ENCODE data around the gene ARFIP1. TPM values are rescaled to one million over a fixed set of nuclear protein-coding genes. Genes with fewer than 3 reads are reported as not detected.
"Not testable (repeated sequence)": the region's sequence is repeated elsewhere in the genome, so short reads cannot be mapped to it uniquely, and the experiment has no call there.

The ARFIP1 gene
- total RNA-seq, 1 donor from 2014 or later = 24.8 TPM

- intact Hi-C loops (cut with micrococcal nuclease) = no loop called here
These were observed 57.2 kb downstream of the ARFIP1 start for GRCh38 chr4:152836936-152837335.

DNA sequence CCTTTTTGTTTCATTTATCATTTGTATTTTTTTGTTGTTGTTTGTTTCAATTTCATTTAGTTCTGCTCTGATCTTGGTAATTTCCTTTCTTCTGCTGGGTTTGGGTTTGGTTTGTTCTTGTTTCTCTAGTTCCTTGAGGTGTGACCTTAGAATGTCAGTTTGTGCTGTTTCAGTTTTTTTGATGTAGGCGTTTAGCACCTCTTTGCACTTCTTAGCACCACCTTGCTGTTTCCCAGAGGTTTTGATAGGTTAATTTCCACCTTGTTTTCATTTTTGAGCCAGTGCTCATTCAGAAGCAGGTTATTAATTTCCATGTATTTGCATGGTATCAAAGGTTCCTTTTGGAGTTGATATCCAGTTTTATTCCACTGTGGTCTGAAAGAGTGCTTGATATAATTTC lies 60.0 kb downstream of the ARFIP1 start:
- intact Hi-C loops (cut with micrococcal nuclease) = loop anchor here (1.0 kb wide), 1 partner anchor 60 kb away; the partner anchor contains the start of genes ARFIP1 and TIGD4

- intact Hi-C loops (cut with micrococcal nuclease) = no loop called here
These were observed 63.8 kb downstream of the ARFIP1 start for GRCh38 chr4:152843481-152844090.

- intact Hi-C loops (cut with micrococcal nuclease) = loop anchor here (2.0 to 5.0 kb wide), 5 partner anchors 67 to 725 kb away; partner anchors contain the start of gene FHDC1
These were observed 67.6 kb downstream of the ARFIP1 start for GRCh38 chr4:152847376-152847775.

- intact Hi-C loops (cut with micrococcal nuclease) = loop anchor here (5.0 kb wide), 3 partner anchors 89 to 724 kb away; partner anchors contain the start of gene FHDC1
These were observed 68.8 kb downstream of the ARFIP1 start for GRCh38 chr4:152848508-152848907.

GRCh38 chr4:152849350-152849749 lies 69.6 kb downstream of the ARFIP1 start:
- intact Hi-C loops (cut with micrococcal nuclease) = loop anchor here (5.0 kb wide), 3 partner anchors 88 to 723 kb away; partner anchors contain the start of gene FHDC1

GRCh38 chr4:152850377-152850776 lies 70.6 kb downstream of the ARFIP1 start:
- intact Hi-C loops (cut with micrococcal nuclease) = loop anchor here (2.0 kb wide), 1 partner anchor 900 kb away; no protein-coding TSS in a partner anchor

- intact Hi-C loops (cut with micrococcal nuclease) = loop anchor here (2.0 kb wide), 1 partner anchor 900 kb away; no protein-coding TSS in a partner anchor
These were observed 71.5 kb downstream of the ARFIP1 start for GRCh38 chr4:152851226-152851625.

DNA sequence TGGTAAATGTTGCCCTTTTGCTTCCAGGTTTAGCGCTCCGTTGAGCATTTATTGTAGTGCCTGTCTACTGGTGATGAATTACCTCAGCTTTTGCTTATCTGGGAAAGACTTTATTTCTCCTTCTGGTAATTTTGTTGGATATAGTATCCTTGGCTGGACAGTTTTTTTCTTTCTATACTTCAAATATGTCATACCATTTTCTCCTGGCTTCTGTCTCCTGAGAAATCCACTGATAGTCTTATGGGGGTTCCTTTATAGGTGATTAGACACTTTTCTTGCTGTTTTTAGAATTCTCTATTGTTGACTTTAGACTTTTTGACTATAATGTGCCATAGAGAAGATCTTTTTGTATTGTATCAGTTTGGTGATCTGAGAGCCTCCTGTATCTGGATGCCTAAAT lies 73.5 kb downstream of the ARFIP1 start:
- intact Hi-C loops (cut with micrococcal nuclease) = no loop called here

- intact Hi-C loops (cut with micrococcal nuclease) = not testable (repeated sequence)
These were observed 74.3 kb downstream of the ARFIP1 start for GRCh38 chr4:152854016-152854415.

- intact Hi-C loops (cut with micrococcal nuclease) = no loop called here
These were observed 77.2 kb downstream of the ARFIP1 start for GRCh38 chr4:152856960-152857359.

DNA sequence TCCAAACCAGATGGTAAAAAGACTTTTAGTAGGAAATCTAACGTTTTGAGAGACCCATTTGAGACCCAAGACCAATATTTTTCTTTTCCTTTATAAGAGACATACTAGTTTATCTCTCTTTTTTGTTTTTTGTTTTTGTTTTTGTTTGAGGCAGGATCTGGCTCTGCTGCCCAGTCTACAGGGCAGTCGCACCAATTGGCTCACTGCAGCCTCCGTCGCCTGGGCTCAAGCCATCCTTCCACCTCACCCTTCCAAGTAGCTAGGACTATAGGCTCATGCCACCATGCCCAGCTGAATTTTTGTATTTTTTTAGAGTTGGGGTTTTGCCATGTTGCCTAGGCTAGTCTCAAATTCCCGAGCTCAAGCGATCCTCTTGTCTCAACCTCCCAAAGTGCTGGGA lies 79.2 kb downstream of the ARFIP1 start:
- intact Hi-C loops (cut with micrococcal nuclease) = no loop called here

DNA sequence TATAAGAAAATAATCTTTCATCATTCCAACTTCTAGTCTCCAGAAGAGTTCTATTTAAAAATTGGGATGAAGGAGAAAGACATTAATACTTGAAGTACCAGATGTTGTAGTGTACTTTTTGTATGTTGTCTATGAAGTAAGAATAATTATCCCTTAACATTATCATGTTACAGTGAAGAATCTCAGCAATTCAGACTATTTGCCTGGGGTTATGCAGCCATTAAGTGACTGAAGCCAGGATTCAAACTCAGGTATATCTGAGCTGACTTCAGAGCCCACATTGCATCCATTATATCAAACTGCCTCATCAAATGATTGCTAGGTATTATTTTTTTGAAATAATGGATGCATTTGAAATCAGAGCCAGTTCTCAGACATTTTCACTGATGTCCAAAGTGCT lies 80.3 kb downstream of the ARFIP1 start:
- intact Hi-C loops (cut with micrococcal nuclease) = no loop called here

- intact Hi-C loops (cut with micrococcal nuclease) = no loop called here
These were observed 82.9 kb downstream of the ARFIP1 start for GRCh38 chr4:152862608-152863007.

DNA sequence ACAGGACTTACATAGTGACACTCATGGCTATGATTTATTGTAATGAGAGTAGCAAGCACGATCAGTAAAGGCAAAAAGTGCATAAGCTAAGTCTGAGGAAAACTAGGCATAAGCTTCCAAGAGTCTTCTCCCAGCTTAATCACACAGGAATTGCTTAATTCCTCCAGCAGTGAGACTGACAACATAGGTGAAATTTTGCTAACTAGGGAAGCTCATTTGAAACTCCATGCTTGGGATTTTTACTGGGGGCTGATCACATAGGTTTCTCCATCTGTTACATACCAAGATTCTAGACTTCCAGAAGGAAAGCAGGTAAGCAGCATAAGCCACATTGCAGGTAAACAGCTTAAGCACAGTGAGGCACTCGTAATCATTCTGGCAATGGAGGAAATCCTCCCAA lies 84.6 kb downstream of the ARFIP1 start:
- intact Hi-C loops (cut with micrococcal nuclease) = no loop called here

- intact Hi-C loops (cut with micrococcal nuclease) = not testable (repeated sequence)
These were observed 86.8 kb downstream of the ARFIP1 start for GRCh38 chr4:152866432-152866993.

- intact Hi-C loops (cut with micrococcal nuclease) = no loop called here
These were observed 90.9 kb downstream of the ARFIP1 start for GRCh38 chr4:152870606-152871005.

GRCh38 chr4:152875261-152875660 lies 95.5 kb downstream of the ARFIP1 start:
- intact Hi-C loops (cut with micrococcal nuclease) = no loop called here

GRCh38 chr4:152877868-152878267 lies 98.1 kb downstream of the ARFIP1 start:
- intact Hi-C loops (cut with micrococcal nuclease) = no loop called here

DNA sequence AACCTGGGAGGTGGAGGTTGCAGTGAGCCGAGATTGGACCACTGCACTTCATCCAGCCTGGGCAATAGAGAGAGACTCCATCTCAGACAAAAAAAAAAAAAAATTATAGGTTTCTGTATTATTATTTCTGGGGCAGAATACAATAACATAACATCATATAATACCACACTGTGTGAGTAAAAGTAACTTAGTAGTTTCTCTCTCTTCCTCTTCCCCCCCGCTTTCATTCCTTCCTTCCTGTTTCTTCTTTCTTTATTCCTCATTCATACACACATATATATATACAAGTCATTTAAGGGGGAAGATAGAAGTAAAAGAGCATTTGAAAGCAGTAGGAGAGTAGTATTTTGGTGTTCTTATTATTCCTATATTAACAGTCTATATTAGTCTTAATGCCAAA lies 100.5 kb downstream of the ARFIP1 start:
- intact Hi-C loops (cut with micrococcal nuclease) = no loop called here

DNA sequence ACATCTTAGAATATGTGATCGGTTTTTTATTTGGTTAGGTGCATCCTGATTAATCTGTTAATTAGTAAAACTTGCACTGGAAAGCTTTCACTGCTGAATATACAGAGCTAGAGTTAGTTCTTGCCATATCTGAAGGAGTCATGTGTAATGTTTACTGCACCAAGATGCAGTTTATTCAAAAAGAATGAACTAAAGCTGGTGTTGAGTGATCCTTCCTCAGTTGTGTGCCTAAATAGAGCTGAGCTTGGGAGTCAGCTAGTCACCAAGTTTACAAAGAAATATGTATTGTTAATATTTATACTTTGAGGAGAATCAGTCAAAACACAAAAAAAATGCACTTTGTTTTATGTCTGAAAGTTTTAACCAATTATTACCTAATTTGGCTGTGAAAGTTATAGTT lies 102.2 kb downstream of the ARFIP1 start:
- intact Hi-C loops (cut with micrococcal nuclease) = no loop called here

GRCh38 chr4:152885185-152885584 lies 105.4 kb downstream of the ARFIP1 start:
- intact Hi-C loops (cut with micrococcal nuclease) = no loop called here

- intact Hi-C loops (cut with micrococcal nuclease) = no loop called here
These were observed 106.4 kb downstream of the ARFIP1 start for GRCh38 chr4:152886201-152886600.

Measured in T-helper 1 cell treated with Interleukin-12 subunit alpha and Interleukin-12 subunit beta and Interleukin-4 antibody, amounts not matched to agents 30 ng/mL and 1 ng/mL, for 36 hours (primary cell).